Activated naive CD4-positive, alpha-beta T cell treated with anti-CD3 and anti-CD28 coated beads, Interleukin-2, amount 50 U/mL, for 24 hours (primary cell): ENCODE results near the gene FBRSL1.
"Not testable (repeated sequence)": the region's sequence is repeated elsewhere in the genome, so short reads cannot be mapped to it uniquely, and the experiment has no call there.

Experiments used
- H3K27ac Mint-ChIP-seq: one replicate; pipeline ENCODE4 v1.8.0; 2021; ENCODE audit warnings: mild to moderate bottlenecking, mixed read lengths
- H3K27me3 Mint-ChIP-seq: one replicate; pipeline ENCODE4 v1.8.0; 2021; ENCODE audit warnings: mixed read lengths
- H3K36me3 Mint-ChIP-seq: one replicate; pipeline ENCODE4 v1.8.0; 2021; ENCODE audit warnings: mixed read lengths
- H3K4me1 Mint-ChIP-seq: one replicate; pipeline ENCODE4 v1.8.0; 2021; ENCODE audit warnings: mixed read lengths
- H3K4me3 Mint-ChIP-seq: one replicate; pipeline ENCODE4 v1.8.0; 2021; ENCODE audit warnings: mild to moderate bottlenecking, mixed read lengths
- H3K9me3 Mint-ChIP-seq: one replicate; pipeline ENCODE4 v1.8.0; 2021; ENCODE audit warnings: mixed read lengths

The FBRSL1 gene

DNA sequence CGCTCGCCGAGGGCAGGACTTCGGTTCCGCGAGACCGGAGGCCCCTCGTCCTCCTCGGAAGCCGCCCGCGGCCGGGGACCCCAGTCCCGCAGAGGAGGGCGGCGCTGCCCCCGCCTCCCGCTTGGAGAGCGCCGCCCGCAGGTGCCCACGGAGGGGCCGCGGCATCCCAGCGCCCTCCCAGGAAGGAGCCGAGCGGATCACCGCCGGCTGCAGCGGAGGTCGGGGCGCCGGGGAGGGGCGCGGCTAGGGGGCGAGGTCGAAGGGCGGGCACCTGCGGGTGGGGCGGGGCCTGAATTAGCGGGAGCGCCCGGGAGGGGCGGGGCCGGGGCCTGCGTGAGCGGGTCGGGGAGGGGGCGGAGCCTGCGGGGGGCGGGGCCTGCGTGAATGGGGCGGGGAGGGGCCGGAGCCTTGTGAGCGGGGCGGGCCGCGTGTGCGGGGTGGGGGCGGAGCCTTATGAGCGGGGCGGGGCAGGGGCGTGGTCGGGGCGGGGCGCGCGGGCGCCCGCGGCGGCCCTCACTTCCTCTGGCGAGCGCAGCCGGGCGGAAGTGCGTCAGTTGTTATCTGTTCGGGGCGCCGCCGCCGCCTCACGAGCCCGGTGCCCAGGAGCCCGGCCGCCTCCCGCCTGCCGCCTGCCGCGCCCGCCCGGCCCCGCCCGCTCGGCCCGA is at the start of gene FBRSL1:
TSS of gene FBRSL1 (plus strand) at position 550 of the 665 bp plus-strand sequence.
- peaks cover 71% of the 10 kb centered on the region for H3K4me1 Mint-ChIP-seq
- H3K4me3 Mint-ChIP-seq: peak within 1 kb of the TSS; percentile 83
- no peaks in the 10 kb centered on the region for H3K36me3 Mint-ChIP-seq
- no peaks in the 10 kb centered on the region for H3K27me3 Mint-ChIP-seq
- peak within 1 kb of the TSS; percentile 65 for H3K27ac Mint-ChIP-seq
- no peaks in the 10 kb centered on the region for H3K9me3 Mint-ChIP-seq

- peak overlapping the region; percentile 59 for H3K27ac Mint-ChIP-seq
- not testable (repeated sequence) for H3K36me3 Mint-ChIP-seq, H3K4me3 Mint-ChIP-seq, H3K27me3 Mint-ChIP-seq, H3K9me3 Mint-ChIP-seq
- peaks cover 58% of the 10 kb centered on the region for H3K4me1 Mint-ChIP-seq
These were observed 49.5 kb upstream of the FBRSL1 start for GRCh38 chr12:132440420-132440819.

DNA sequence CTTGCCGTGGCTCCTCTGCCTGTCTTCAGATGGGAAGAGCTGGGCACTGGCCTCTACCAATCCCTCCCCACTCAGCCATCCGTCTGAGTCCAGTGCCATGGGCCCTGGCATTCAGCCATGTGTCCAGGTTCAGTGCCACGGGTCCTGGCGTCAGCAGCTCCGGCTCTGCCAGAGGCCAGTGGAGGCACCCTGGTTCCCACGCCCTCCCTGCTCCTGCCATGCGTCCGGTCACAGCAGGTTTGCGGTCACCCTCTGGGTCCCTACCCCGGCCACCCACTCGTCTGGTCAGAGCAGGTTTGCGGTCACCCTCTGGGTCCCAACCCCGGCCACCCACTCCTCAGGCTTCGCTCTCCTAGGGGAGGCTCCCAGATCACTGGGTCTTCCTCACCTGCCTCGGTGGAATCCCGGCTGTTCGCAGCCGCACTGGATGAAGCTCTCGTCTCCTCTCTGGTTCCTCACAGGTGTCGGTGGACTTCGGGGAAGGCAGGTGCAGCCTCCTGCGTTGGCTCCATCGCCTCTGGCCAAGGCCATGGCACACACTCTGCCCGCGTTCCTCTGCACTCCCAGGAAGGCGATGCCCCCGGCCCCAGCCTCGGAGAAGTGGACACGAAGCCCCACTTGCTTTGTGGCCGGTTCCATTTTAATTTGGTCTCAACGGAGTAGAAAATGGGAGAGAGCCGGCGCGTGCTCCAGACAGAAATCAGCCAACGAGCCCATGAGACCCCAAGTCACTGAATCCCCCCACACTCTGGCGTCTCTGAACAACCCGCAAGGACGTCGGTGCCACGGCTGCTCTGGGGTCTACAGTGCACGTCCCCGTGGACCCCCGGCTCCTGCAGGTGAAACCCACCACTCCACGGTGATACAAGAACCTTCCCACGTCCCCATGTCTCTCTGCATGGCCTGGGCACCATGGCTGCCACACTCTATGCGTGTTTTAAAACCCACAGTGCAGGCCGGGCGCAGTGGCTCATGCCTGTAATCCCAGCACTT is 47.8 kb upstream of the FBRSL1 start:
- Mint-ChIP-seq H3K9me3 (no peaks in the 10 kb centered on the region), H3K27me3 (no peaks in the 10 kb centered on the region), H3K27ac (no peak overlapping the region), H3K4me3 (no peak overlapping the region), H3K36me3 (no peaks in the 10 kb centered on the region), H3K4me1 (peaks cover 60% of the 10 kb centered on the region)

DNA sequence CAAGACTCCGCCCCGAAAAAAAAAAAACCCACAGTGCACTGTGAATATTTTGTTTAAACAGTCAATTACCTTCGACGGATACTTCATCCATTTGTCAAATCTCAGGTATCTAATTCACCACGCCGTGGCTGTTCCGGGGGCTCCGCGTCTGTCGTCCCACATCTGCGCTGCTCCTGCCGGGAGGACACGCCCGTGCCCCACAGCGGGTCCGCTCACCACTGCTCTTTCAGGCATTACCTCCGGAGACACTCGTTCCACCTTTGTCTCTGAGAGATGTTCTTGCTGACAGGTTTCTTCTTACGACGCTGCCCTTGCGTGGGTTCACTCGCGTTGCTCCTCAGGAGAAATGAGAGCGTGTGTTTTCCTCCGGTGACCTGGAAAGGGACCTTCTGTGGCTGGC is 46.9 kb upstream of the FBRSL1 start:
- no peaks in the 10 kb centered on the region for H3K36me3 Mint-ChIP-seq
- no peak overlapping the region for H3K4me3 Mint-ChIP-seq
- peak overlapping the region; percentile 88 for H3K27ac Mint-ChIP-seq
- H3K27me3 Mint-ChIP-seq: no peaks in the 10 kb centered on the region
- no peaks in the 10 kb centered on the region for H3K9me3 Mint-ChIP-seq
- peaks cover 61% of the 10 kb centered on the region for H3K4me1 Mint-ChIP-seq

GRCh38 chr12:132444283-132444682 is 45.7 kb upstream of the FBRSL1 start:
- Mint-ChIP-seq H3K27me3 (no peaks in the 10 kb centered on the region), H3K27ac (peak overlapping the region; percentile 99), H3K9me3 (no peaks in the 10 kb centered on the region), H3K36me3 (no peaks in the 10 kb centered on the region), H3K4me3 (peak overlapping the region; percentile 93), H3K4me1 (peaks cover 56% of the 10 kb centered on the region)

DNA sequence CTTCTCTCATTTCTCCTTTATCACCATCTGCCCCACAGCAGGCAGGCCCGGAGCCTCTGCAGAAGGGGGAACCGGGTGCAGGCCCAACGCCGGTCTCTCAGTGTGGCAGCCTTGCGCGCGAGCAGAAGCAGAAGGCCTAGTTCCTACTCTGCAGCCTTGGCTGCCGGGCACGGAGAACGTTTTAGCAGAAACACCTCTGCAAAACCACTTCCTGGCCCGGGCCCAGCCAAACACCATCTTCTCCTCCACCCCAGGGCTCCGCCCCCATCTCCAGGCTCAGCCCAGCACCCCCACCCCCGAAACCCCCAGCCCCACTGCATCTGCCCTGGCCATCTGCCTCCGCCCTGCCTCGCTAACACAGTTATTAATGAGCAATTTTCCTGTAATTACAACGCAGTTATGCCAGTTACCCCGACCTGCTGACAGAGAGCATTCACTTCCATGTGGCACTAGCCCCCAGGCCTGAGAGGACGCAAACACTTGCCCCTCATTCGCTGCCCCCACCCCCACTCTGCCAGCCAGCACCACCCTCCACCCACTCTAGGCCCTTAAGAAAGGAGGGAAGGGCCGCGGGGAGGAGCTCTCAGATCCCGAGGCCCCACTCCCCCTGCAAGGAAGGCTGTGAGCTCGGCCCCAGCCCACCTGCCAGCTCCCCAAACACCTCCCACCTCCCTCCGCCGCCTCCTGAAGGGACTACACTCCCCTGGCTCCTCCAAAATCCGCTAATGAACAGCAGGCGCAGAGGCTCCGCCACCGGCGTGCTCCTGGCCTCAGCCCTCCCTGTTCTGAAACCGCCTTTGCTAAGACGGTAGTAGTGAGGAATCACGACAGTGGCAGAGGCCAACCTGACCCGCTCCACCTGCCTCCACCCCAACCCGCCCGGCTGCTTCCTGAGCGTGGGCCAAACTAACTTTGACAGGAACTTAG is 44.7 kb upstream of the FBRSL1 start:
- Mint-ChIP-seq H3K9me3 (no peaks in the 10 kb centered on the region), H3K4me3 (peak overlapping the region; percentile 93), H3K27me3 (no peaks in the 10 kb centered on the region), H3K4me1 (peaks cover 53% of the 10 kb centered on the region), H3K36me3 (no peaks in the 10 kb centered on the region), H3K27ac (peak overlapping the region; percentile 99)

DNA sequence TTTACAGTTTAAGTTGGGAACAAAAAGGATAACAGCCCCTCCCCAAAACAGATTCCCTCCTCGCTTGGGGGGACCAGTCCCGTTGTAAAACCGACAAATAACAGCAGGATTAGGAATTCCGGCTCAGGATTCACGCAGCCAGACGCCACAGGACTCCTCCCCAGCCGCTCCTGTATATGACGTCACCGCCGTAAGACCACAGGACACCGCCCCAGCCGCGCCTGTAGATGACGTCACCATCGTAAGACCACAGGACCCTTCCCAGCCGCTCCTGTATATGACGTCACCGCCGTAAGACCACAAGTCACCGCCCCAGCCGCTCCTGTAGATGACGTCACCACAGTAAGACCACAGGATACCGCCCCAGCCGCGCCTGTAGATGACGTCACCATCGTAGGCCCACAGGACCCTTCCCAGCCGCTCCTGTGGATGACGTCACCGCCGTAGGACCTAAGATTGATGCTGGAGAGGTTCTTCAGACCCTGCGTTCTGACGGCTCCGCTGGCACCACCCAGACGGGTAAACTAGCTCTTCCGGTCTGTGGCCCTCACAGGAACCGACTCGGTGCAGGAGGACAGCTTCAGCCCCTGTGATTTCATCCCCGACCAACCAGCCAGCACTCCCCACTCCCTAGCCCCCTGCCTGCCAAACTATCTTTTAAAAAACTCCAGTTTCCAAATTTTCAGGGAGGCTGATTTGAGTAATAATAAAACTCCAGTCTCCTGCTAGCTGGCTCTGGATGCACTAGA is 43.9 kb upstream of the FBRSL1 start:
- Mint-ChIP-seq H3K4me1 (peaks cover 50% of the 10 kb centered on the region), H3K36me3 (no peaks in the 10 kb centered on the region), H3K4me3 (peak overlapping the region; percentile 93), H3K27ac (peak overlapping the region; percentile 99), H3K9me3 (no peaks in the 10 kb centered on the region), H3K27me3 (no peaks in the 10 kb centered on the region)

DNA sequence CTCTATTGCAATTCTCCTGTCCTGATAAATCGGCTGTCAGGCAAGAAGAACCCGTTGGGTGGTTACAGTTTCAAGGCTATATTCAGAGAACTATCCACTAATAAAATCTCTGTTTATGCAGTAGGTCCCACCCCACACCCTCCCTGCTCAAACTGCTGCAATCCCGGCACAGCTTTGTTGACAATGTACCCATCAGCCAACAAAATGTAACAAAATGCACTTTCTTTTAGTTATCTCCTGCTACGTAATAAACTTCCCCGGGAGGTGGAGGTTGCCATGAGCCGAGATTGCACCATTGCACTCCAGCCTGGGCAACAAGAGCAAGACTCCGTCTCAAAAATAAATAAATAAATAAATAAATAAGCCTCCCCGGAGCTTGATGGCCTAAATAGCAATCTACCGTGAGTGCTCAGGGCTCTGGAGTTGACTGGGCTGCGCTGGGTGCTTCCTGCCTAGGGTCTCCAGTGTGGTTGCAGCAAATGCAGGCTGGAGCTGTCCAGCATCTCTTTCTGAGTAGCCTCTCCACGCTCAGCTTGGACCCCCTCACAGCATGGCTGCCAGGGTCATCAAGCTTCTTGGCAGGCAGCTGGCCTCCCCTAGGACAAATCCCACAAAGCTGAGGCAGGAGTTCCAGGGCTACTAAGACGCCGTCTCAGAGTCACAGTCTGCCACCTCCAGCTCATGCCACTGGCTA is 43.2 kb upstream of the FBRSL1 start:
- H3K27me3 Mint-ChIP-seq: no peaks in the 10 kb centered on the region
- no peaks in the 10 kb centered on the region for H3K36me3 Mint-ChIP-seq
- H3K27ac Mint-ChIP-seq: peak overlapping the region; percentile 99
- H3K9me3 Mint-ChIP-seq: no peaks in the 10 kb centered on the region
- no peak overlapping the region for H3K4me3 Mint-ChIP-seq
- peaks cover 50% of the 10 kb centered on the region for H3K4me1 Mint-ChIP-seq

DNA sequence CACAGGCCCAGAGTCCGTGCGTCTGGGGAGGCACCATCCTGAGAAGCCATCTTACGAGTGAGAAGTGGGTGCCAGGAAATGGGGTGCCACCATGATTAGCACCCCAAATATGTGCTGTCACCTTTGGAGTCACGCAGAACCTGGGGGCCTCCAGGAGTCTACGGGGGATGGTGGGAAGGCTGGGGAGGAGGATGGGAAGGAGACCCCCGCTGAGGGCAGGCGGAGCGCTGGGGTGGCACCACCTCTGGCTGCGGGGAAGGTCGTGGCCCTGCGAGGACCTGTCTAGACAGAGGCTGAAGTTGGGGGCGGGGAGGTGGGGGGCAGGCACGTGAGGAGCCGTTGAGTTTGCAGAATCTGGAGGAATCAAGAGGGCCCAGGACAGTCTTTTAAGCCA is 42.6 kb upstream of the FBRSL1 start:
- H3K27ac Mint-ChIP-seq: no peak overlapping the region
- H3K4me1 Mint-ChIP-seq: peaks cover 48% of the 10 kb centered on the region

DNA sequence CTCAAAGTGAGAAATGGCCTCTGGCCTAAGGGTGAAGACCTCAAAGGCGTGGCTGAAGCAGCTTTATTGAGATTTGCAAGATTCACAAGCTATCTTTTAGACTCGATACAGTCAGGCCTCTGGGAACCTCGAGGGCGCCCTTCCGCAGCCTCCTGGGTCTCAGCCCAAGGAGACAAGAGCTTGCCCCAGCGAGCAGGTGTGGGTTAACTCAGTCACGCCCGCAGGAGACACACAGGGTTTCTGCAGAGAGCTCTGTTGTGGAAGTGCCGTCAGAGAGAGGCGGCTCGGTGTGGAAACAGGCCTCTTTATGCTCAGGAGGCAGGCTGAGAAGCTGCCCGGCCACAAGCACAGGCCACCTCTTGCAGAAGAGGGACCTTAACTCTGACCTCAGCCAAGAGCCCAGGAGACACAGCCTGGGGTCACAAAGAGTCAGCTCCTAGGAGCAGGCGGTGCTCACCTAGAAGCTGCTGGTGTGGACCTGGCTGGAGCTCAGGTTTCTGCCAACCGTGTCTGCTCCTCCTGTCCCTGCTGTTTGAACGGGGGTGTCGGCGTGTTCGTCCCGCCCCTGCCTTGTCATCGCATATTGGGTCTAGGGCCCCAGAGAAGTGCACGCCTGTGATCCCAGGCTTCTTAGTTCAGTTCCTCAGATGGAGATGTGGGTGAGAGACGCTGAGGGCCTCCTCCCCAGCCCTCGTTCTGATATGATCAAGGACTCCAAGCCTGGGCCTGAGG is 42.1 kb upstream of the FBRSL1 start:
- Mint-ChIP-seq H3K4me3 (no peak overlapping the region), H3K9me3 (no peaks in the 10 kb centered on the region), H3K27me3 (no peaks in the 10 kb centered on the region), H3K4me1 (peaks cover 46% of the 10 kb centered on the region), H3K27ac (no peak overlapping the region), H3K36me3 (no peaks in the 10 kb centered on the region)

More for the DNA sequence above, 42.6 kb upstream of the FBRSL1 start:
- no peaks in the 10 kb centered on the region for H3K36me3 Mint-ChIP-seq
- no peak overlapping the region for H3K4me3 Mint-ChIP-seq
- H3K27me3 Mint-ChIP-seq: no peaks in the 10 kb centered on the region
- no peaks in the 10 kb centered on the region for H3K9me3 Mint-ChIP-seq

DNA sequence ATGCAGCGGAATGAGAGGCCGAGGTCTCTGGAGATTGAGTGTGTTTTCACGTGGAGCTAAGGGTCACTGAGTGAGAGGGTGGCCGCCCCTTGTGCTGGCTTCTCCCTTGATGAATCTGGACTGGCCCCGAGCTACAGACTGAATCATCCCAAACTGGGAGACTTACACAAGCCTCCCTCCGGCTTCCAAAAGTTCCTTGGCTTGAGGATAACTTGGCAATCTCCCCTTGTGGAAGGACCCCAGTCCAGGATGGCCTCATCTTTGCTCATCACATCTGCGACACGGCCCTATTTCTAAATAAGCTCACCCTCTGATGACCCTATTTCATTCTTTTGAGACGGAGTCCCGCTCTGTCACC is 41.5 kb upstream of the FBRSL1 start:
- Mint-ChIP-seq H3K36me3 (no peaks in the 10 kb centered on the region), H3K27ac (peak overlapping the region; percentile 10), H3K4me1 (peaks cover 44% of the 10 kb centered on the region), H3K9me3 (no peaks in the 10 kb centered on the region), H3K4me3 (no peak overlapping the region), H3K27me3 (no peaks in the 10 kb centered on the region)

GRCh38 chr12:132449565-132450417 is 40.2 kb upstream of the FBRSL1 start:
- no peaks in the 10 kb centered on the region for H3K36me3 Mint-ChIP-seq
- no peaks in the 10 kb centered on the region for H3K9me3 Mint-ChIP-seq
- no peak overlapping the region for H3K4me3 Mint-ChIP-seq
- H3K4me1 Mint-ChIP-seq: peaks cover 32% of the 10 kb centered on the region
- no peak overlapping the region for H3K27ac Mint-ChIP-seq
- H3K27me3 Mint-ChIP-seq: no peaks in the 10 kb centered on the region
